H1 (cell line): Measurements from ENCODE around the gene ZDHHC11B.
"Not testable (repeated sequence)": the region's sequence is repeated elsewhere in the genome, so short reads cannot be mapped to it uniquely, and the experiment has no call there.

ENCODE experiments used
- ATF3 ChIP-seq: IDR thresholded peaks from 2 replicates; pipeline ENCODE4 v1.6.1; 2011; ENCODE audit warnings: low read depth, mild to moderate bottlenecking, low read length; ENCODE audit not compliant: insufficient read depth
- CBX5 ChIP-seq: fragments of 300-800, 300-1000 bp; sonication (generic); IDR thresholded peaks from 2 replicates; pipeline ENCODE4 v1.7.1; 2016; ENCODE audit warnings: antibody characterized with exemption, low read length, low read depth
- CBX8 ChIP-seq: fragments of 300-800, 300-1000 bp; sonication (generic); IDR thresholded peaks from 2 replicates; pipeline ENCODE4 v1.7.1; 2016; ENCODE audit warnings: low read depth, low read length, borderline replicate concordance
- CEBPB ChIP-seq: IDR thresholded peaks from 2 replicates; pipeline ENCODE4 v1.6.1; 2012; ENCODE audit warnings: low read depth, low read length
- CHD2 ChIP-seq: IDR thresholded peaks from 2 replicates; pipeline ENCODE4 v1.6.1; 2012; ENCODE audit warnings: low read length, improper control_type of control experiment
- HDAC2 ChIP-seq, 2 experiments: fragments of 300-600 bp in 1 of 2; sonication (generic) in 1 of 2; IDR thresholded peaks; 2 replicates each; pipeline ENCODE4 v1.6.1; 2011 to 2012; ENCODE audit warnings: low read depth in 2 of 2, low read length in 2 of 2, mild to moderate bottlenecking in 2 of 2, moderate library complexity in 2 of 2, borderline replicate concordance in 1 of 2, inconsistent platforms in 1 of 2
- HDAC6 ChIP-seq: IDR thresholded peaks from one replicate; pipeline ENCODE4 v1.7.1; 2012; ENCODE audit warnings: low read depth, mild to moderate bottlenecking, inconsistent platforms, low read length, moderate library complexity
- NRF1 ChIP-seq: IDR thresholded peaks from 2 replicates; pipeline ENCODE4 v1.6.1; 2011; ENCODE audit warnings: mild to moderate bottlenecking, low read depth, low read length, improper control_type of control experiment
- POLR2A ChIP-seq, 2 experiments: IDR thresholded peaks; 1 replicate in 1 of 2; 2 replicates in 1 of 2; pipeline ENCODE4 v1.6.1; 2011; ENCODE audit warnings: low read depth in 2 of 2, low read length in 2 of 2, mild to moderate bottlenecking in 2 of 2; ENCODE audit errors: control extremely low read depth in 1 of 2
- POLR2AphosphoS5 ChIP-seq: IDR thresholded peaks from 2 replicates; pipeline ENCODE4 v1.6.1; 2011; ENCODE audit warnings: low read depth, low read length
- USF2 ChIP-seq: IDR thresholded peaks from 2 replicates; pipeline ENCODE4 v1.6.1; 2011; ENCODE audit warnings: low read length, improper control_type of control experiment
- TF ChIP-seq, protein P1 (sequence below), 3 experiments: IDR thresholded peaks; 1 replicate in 2 of 3; 2 replicates in 1 of 3; pipeline versions ENCODE4 v1.5.1 to v1.6.1; 2011; ENCODE audit warnings: low read length in 3 of 3, mild to moderate bottlenecking in 3 of 3, inconsistent platforms in 2 of 3, low read depth in 1 of 3, moderate library complexity in 1 of 3; ENCODE audit not compliant: insufficient read depth in 1 of 3; ENCODE audit errors: control extremely low read depth in 1 of 3

- not testable (repeated sequence) for TF ChIP-seq CHD2; HDAC2 (IDR thresholded peaks at IDR 0.05; ENCODE audit: borderline replicate concordance in 1 of 2, low read depth in 2 of 2, low read length in 2 of 2); HDAC6; ATF3; CEBPB; POLR2AphosphoS5; USF2; POLR2A (IDR thresholded peaks at IDR 0.05; ENCODE audit: control extremely low read depth in 1 of 2, low read depth in 2 of 2, low read length in 2 of 2); NRF1; CBX5; CBX8
- TF ChIP-seq, protein P1, sequence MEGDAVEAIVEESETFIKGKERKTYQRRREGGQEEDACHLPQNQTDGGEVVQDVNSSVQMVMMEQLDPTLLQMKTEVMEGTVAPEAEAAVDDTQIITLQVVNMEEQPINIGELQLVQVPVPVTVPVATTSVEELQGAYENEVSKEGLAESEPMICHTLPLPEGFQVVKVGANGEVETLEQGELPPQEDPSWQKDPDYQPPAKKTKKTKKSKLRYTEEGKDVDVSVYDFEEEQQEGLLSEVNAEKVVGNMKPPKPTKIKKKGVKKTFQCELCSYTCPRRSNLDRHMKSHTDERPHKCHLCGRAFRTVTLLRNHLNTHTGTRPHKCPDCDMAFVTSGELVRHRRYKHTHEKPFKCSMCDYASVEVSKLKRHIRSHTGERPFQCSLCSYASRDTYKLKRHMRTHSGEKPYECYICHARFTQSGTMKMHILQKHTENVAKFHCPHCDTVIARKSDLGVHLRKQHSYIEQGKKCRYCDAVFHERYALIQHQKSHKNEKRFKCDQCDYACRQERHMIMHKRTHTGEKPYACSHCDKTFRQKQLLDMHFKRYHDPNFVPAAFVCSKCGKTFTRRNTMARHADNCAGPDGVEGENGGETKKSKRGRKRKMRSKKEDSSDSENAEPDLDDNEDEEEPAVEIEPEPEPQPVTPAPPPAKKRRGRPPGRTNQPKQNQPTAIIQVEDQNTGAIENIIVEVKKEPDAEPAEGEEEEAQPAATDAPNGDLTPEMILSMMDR (IDR thresholded peaks at IDR 0.05; ENCODE audit: control extremely low read depth in 1 of 3, insufficient read depth in 1 of 3, low read depth in 1 of 3, low read length in 3 of 3) = not testable (repeated sequence)
Observed at GRCh38 chr5:686936-687335, 97.6 kb downstream of the ZDHHC11B start.
